ENCODE data around the gene CASTOR1.

Gene CASTOR1

DNA sequence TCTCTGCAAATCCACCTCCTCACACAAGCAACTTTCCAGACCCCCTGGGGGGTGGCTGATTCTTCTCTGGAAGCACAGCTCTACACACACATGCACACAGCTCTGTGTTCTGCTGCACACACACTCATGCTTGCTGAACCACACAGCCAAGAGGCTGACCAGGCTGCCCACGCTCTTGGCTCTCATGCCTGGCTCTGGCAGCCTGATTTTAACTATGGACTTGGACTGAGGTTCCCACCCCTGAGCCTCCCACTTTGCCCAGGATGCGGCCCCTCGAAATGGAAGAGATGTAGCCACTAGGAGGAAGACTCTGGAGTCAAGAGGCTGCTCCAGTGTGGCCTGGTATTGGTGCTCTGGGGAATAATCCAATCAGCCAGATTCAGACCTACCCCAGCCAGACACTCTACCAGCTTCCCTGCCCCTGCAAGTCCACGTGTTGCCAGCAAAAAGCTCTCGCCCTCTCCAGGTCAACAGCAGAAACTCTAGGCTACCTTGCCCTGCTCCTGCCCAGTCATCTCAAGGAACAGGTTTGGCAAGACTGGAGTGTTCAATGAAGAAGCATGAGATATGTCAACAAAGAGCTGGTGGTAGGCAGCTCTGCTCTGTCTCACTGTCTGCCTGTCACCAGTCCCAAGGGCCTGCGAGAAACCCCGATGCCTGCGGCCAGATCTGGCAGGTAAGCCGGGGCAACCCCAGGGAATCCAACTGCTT lies 8.8 kb upstream of the CASTOR1 start:
- DNase-seq, result no peak

DNA sequence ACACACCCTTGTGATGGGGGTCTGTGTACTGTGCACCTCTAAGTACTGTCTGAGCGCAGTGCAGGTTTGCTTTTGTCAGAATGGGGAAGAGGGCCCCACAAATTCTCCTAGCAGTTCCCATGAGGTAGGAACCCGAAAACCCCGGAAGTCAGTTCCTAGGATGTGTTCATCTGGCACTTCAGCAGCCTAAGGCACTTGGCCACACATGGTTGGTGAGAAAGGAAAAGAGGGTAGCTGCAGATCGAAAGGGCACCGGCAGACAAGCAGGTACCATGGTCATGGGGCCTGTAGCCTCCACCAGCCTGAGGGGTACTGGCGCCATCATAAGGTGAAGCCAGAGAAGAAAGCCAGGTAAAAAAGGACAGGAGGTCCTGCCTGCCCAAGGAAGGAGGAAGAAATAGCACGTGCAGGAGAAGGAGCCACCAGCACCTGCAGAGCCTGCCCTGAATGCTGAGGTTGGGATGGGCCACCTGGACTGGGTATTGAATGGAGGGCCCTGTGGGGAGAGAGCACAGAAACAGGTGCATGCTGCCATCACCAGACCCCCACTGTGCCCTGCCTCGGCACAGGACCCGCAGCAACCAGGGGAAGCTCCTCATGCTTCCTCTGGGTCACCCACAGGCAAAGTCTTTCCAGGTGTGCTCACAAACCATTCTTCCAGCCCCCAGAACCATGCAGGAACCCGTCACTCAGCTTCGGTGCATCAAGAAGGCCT lies 8.1 kb upstream of the CASTOR1 start:
- no peak for DNase-seq

DNA sequence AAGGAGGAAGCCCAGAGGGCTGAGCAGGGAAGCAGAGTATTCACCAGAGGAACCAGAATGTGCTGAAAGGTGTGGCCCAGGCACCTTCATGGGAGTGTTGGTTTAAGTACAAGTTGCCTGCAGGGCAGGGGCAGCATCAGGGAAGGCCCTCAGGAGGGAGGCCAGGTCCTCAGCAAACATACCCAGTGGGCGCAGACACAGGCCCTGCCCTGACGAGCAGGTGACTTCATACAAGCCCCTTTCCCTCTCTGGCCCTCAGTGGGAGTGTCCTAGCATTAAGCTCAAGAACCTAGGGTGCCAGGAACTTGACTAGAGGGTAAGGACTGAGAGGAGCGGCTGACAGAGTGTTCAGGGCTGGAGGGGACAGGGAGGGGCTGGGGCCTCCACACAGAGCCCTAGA lies 7.5 kb upstream of the CASTOR1 start:
- DNase-seq, result no peak

DNA sequence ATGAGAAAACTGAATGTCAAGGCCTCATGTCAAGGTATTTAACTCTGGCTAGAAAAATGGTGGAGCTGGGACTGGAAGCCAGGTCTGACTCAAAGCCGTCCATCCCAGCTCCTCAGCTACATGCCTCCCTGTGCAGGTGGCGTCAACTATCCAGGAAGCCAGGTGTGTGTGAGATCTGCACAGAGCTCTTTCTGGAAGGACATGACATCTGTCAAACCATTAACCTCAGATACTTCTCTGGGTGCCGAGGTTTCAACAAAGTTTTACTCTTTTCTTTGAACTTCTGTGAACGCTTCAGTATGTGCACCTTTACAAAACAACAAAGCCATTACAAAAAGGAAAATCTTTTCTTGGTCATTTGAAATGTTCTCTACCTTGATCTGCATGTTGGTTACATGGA lies 7.0 kb upstream of the CASTOR1 start:
- no peak for DNase-seq

DNA sequence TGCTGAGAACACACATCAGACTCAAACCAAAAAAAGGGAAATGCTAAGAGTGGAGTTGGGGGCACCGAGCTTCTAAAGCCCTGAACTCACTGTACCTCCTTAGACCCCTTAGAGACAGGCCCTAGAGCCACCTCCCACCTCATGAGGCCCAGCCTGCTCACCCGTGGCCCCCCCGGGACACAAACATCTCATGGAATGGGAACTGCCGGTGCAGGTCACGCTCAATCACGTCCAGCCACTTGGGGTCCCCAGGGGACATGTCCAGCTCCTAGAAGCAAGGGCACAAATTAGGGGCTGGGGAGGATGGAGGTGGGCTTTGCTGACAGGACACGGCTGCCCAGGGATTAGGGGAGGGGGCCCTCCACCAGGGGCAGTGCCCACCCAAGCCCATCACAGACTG lies 6.3 kb upstream of the CASTOR1 start:
- DNase-seq, result no peak

DNA sequence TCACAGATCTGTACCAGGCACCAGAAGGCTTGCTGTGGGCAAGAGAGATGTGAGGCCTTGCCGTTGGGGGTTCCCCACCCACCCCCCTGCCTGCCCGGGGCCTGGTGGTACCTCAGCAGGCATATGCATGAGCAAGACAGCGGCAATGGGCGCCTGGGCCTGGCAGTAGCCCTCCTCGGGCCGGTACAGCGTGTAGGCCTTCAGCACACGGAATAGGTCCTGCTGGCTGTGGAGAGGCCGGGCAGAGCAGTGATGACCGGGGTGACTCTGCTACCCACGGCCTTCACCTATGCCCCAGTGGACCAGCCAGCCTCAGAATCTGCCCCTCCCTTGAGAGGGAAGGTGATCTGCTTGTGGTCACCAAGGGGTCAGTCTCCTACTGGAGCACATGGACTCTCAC lies 5.5 kb upstream of the CASTOR1 start:
- DNase-seq, result no peak

DNA sequence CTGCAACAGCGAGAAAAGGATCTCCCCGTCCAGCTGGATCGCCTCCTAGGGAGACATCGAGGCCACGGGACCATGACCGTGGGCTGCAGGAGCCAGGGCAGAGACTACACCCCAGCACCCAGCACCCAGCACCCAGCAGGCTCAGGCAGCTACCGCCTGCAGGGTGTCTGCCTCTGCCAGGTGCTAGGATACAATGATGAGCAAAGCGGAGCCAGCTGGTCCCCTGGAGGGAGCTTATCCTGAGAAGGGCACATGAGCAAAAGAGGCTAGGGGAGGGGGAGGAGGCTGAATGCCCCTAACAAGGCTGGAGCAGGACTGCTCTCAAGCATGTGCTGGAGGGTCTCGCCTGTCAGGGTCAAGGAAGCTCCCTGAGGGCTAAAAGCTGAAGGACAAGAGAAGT lies 4.8 kb upstream of the CASTOR1 start:
- DNase-seq, result no peak

DNA sequence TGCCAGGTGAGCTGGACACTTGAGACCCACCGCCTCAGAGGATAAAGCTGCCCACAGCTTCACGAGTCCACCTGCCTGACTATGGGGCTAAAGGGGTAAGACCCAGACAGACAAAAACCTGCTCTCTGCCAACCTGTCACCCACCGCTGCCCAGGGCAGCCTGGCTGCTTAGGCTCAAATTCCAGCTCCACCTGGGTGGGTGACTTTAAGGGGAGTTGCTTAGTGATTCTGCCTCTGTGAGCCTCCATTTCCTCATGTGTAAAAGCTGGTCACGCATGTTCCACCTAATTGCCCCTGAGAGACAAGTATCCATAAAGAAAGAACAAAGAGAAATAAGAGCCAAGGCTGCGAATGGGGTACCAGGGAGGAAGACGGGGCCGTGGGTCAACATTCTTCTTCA lies 3.7 kb upstream of the CASTOR1 start:
- DNase-seq, result no peak

DNA sequence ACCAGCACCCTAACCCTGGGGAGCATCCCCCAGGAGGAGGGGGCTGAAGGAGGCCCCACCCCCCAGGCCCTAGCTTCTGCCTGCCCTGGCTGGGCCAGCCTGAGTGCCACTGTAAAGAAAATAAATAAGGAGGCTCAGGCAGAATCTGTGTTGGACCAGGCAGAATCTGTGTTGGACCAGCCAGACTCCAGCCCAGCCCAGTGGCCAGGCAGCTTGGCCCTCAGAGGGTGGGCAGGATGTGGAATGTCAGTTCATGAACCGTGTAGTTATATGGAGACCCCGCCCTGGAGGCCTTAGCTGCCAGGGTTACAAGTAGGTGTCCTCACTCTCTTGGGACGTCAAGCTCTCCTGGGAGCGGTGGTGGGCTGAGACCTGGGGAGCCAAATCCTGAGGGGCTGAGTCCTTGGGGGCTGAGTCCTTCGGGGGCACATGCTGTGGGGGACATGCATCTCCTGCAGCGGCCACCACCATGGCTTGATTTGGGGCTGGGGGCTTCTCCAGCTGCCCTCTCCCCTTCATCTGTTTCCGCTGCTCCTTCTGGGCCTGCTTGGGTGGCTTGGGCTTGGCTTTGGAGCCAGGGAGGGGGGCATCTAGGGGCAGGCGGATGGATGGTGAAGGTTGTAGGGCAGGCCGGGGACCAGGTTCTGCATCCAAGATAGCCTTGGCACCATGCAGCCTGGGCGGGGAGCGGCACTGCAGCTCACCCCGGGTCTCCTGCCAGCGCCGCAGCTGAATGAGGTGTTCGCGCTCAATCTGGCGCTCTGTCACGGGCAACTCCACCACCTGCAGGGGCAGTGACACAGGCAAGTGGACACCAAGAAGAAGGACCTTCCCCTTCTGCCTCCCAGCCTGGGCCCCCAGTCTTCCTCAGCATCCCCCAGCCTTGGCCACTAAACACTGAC lies 3.0 kb upstream of the CASTOR1 start:
- no peak for DNase-seq

DNA sequence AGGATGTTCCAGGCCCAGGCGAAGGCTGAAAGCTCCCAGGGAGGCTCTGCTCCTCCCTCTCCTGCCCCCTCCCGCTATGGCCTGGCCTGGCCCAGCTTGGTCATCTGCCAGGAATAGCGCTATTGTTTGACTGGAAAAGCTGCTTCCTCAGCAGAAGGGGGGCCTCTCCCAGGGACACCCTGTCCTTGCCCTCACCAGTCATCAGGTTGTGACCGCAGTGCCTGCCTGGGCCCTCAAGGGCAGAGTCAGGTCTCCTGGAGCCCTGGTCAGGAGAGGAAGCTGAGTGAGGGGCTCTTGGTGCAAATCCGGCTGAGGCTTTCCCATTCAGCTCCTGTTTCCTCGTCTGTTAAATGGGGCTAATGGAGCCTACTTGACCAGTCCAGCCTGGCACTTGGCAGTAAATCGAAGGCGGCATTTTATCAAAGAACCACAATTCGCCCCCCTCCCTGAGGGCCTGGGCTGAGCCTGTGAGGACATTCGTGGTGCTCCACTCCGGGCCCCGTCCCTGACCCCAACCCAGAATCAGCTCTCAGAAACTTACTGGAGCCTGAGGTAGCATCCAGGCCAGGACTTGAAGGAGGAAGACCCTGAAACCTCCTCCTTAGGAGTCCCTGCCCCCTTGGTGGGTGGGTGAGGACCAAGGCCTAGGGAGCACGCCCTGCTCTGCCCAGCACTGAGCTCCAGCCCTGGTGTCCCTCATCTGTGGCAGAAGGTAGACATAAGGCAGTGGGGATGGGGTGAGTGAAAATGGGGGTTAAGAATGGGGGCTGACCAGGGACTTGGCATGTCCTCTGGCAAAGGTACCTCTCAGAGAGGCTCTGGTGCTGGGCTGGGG lies 2.0 kb upstream of the CASTOR1 start:
- DNase-seq, result no peak

DNA sequence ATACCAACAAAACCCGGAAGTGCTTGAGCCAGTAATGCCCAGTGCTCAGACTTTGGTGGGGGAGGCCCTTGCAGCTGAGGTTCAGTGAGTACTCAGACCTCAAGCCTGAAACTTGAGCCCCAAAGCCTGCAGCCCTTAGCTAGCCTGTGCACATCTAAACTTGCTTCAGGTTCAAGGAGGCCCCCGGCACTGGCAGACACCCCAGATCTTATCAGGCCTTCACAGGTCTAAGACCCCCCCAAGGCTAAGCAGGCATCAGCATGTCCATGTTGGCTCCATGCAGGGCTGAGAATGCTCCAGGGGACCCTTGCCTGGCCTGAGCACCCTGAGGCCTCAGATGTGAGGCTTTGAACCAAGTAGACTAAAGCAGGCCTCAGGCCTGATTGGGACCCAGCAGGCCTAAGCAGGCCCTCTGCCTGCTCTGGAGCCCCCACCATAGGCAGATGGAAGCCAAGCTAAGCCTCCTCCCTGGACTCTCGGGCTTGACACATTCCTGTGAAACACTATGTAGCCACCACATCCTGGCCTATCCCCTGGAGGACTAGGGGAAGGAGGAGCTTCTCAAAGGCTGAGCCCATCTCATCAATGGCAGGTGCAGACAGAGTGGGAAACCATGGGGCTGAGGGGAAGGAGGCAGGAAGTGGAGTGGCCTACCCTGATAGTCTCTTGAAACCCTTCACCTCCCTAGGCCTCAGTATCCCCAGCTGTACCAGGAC lies 1.2 kb upstream of the CASTOR1 start:
- DNase-seq, result no peak

DNA sequence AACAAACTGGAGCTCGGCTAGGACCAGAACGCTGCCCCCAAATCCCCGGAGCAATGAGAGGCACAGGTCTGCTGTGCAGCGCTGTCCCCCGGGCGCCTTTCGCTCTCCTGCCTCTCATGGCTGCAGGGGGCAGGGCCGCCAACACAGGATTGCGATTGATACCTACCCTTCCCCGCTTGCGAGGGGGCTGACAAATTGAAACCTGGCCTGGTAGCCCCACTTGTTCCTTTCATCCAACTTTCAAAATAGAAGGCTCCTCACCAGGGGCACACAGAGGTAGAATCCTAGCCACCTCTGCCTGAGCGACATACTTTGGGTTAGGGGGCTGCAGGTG lies 642 bp upstream of the CASTOR1 start:
- no peak for DNase-seq

DNA sequence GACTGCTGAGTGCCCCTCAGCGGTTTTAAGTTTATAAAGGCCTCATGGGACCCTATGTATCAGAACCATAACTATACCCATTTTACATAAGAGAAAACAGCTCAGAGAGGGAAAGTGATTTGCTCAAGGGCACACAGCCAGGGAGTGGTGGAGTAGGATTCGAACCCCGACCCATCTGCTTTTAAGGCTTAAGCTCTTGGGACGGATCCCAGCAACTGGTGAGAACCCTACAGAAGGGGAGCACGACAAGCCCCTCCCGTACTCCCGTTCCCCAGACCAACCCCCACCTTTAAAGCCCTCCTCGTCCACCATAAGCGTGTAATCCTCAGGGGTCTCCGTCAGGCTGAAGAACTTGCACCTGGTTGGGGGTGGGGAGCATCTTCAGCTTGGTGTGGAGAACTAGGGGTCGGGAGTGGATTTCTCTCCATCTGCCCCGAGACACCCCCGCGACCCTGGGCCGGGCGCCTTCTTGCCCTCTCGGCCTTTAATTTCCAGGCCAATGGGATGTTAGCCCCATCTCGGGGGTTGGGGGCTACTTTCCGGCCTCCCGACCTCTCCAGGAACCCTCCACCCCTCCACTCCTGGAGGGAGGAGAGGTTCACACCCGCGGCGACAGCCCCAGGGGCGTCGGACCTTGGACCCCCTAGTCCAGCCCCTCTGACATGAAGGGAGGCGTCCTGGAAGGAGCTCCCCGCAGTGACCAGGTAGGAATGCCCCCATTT lies 725 bp downstream of the CASTOR1 start:
- no peak for DNase-seq

DNA sequence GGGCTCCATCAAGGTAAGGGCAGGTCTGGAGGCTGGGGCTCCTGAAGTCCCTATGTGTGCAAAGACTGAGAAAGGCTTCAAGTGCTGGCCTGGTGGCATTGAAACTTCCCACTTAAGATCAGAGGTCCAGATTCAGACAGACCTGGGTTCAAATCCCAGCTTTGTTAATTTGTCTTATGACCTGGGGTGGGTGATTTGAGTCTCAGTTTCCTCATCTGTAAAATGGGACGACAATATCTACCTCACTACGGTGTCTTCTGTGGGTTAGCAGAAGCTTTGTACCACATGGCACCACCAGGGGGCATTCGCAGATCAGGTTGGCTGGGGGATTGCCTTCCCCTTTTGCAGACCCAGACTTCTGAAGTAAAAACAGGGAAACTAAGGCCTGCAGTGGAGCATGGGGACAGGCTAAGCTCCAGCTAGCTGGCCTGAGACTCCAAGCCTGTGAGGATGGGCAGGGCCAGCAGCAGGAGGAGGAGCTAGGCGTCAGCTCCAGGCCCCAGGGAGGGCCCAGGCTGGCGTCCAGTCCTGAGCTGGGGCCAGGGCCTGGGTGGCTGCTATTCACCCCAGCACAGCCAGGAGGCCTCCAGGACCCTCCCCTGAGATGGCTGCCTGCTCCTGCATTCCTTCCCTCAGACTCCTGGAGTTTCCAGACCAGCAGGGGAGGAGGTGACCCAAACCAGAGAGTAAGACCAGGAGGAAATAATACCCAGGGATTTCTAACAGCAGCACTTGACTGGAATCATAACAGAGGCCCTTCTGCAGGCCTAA lies 1.5 kb downstream of the CASTOR1 start:
- peak; percentile 78 for DNase-seq

DNA sequence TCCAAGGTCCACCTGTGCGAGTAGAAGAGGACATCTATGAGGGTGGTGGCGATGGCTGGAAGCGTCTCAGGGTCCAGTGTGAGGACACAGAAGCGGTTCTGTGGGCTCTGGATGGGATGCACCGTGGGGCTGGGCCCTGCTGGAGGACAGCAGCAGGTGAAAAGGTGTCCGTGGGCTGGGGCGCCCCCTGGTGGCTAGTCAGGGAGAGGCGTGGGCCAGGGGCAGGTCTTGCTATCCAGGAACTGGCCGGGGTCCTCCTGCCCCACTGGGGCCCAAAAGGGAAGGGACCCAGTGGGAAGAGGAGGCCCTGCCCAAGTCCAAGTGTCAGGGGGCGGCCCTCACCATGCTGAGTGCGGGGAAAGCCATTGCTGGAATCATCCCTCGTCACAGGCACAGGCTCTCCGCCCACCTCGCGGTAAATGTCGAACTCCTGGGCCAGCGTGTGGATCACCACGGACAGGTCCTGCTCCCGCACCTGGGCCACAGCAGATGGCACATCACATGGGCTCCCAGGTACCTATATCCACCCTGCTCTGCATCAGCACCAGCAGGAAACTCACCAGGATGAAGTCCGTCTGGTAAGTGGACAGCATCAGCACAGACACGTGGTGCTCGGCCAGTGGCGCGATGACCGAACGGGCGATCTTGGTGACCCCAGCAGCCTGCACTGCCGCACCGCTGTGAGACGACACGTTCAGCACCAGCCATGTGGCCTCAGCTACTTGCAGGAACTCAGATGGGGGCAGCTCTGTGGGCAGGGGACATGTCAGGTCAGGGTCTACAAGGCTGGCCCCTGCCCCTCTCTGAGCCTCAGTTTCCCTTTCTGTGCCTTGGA lies 2.3 kb downstream of the CASTOR1 start:
- DNase-seq, result peak; percentile 41

DNA sequence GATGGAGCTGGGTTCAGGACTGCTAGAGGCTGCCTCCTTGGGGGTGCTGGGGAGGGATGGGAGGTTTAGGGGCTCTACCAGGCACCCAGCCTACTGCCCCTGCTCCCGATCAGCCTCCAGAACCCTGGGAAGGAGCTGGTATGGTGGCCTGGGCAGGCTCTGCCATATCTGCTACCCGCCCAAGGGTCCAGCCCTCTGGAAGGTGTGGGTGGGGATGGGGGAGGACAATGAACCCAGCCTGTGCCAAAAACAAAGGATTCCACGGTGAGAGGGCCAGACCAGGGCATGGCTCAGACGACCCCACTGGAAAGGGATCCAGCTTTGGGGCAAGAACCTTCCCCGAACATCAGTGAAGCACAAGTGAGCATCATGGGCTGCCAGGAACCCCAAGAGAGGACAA lies 3.0 kb downstream of the CASTOR1 start:
- DNase-seq, result no peak

DNA sequence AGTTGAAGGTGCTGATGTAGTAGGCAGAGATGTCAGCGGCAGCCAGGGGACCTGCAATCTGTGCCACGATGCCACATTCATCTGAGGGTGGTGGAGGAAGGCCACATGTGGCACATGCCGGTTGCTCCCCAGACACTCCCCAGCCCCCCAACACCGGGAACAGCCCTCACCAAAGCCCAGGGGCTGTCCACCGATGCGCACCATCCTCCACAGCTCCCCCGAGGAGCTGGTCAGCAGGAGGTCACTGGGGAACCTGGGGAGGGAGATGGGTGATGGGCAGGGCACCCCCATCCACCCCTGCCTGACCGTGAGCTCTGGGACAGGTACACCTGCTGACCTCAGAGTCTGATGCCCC lies 3.5 kb downstream of the CASTOR1 start:
- no peak for DNase-seq

DNA sequence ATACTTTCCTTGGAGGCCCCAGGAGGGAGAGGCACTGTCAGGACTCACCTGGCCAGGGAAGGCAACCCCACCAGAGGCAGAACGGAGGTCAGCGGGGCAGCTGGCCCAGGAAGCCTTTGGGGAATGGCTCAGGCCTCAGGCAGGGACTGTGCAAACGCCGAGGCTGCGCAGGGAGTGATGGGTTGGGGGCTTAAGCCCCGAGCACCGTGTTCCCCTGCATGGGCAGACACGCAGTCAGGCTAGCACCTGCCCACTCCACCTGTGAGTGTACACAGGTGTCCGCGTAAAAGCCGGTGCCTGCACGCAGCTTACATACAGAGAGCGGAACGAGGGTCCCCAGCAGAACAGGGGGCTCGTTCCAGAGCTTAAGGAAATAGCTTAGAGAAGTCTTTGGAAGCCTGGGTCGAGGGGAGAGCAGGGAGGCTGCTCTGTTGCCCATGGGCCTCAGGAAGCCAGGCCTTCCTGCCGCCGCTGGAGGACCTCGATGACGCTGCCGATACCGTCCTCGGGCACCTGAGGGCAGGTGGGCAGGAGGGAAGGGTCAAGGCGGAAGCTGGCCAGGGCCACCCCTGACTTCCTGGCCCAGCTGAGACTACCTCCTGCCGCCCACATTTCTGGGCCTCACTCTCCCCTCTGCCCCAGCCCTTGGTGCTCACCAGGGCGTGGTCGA lies 4.0 kb downstream of the CASTOR1 start:
- DNase-seq, result no peak

DNA sequence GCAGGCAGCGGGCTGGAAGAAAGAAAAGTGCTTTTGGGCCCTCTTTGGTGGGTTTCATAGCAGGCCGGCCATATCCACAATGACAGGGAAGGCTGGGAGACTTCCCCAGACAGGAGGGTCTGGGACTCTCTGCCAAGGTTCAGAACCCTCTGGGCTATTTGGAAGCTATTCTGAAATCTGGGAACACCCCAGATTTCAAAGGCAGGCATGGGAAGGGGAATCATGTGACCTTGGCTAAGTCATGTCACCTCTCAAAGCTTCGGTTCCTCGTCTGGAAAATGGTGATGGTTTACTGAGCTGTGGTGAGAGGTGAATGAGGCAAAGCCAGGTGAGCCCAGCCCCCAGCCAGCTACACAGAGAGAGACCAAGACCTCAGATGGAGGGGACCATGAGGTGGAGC lies 4.6 kb downstream of the CASTOR1 start:
- no peak for DNase-seq

Measured in MV-4-11 (cell line).